GM19193 (cell line): ENCODE data around the gene ZFP62.

Experiments
- POLR2A ChIP-seq: IDR thresholded peaks from 4 replicates; pipeline ENCODE4 v1.6.1; 2011; ENCODE audit not compliant: insufficient read depth, insufficient read length; ENCODE audit errors: extremely low read depth

Gene ZFP62

DNA sequence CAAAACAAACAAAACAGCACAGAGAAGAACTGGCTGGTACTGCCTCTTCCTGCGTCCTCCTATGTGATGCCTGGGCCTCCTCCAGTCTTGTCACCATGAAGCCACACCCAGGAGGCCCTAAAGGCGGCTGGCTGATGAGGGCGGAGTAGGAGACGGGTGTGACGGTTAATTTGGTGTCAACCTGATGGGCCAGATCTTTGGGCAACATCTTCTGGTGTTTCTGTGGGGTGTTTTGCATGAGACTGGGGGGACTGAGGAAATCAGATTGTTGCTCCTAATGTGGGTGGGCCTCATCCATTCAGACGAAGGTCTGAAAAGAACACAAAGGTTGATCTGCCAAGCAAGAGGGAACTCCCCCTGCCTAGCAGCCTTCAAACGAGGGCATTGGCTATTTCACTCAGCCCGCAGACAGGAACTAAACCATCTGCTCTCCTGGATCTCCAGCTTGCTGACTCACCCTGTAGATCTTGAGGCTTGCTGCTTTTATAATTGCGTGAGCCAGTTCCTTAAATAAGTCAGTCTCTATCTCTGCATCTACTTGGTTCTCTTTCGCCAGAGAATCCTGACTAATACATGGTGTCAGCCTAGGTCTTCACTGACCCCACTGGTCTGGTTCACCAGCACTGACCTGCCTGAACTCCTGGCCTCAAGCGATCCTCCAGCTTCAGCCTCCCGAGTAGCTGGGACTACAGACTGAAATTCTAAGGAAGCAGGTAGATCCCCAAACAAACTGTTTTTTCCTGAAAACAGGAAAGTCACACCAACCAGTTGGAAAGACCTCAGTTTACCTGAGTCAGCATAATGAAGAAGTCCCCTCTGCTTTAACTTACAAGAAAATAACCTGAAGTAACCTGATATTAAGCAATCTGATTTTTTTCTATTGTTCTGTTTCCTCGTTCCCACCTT lies 12.8 kb upstream of the ZFP62 start:
- no peak for TF ChIP-seq POLR2A

DNA sequence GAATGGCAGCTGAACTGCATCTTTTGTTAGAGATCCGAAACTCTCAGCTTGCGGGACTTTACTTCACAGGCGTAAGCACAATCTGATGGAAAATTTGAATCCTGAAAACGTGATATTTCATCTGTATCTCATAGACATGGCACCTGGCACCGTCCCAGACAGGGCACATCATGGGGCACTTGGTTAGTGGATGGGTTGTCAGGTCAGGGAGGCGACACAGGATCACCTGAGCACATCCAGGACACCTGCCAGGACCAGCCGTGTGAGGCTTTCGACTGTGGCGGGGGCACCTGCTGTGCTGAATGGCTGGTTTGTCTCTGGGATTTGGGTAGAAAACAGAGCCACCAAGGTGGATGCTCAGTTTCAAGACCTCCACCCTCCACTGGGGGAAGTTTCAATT lies 11.3 kb upstream of the ZFP62 start:
- TF ChIP-seq POLR2A, result no peak

DNA sequence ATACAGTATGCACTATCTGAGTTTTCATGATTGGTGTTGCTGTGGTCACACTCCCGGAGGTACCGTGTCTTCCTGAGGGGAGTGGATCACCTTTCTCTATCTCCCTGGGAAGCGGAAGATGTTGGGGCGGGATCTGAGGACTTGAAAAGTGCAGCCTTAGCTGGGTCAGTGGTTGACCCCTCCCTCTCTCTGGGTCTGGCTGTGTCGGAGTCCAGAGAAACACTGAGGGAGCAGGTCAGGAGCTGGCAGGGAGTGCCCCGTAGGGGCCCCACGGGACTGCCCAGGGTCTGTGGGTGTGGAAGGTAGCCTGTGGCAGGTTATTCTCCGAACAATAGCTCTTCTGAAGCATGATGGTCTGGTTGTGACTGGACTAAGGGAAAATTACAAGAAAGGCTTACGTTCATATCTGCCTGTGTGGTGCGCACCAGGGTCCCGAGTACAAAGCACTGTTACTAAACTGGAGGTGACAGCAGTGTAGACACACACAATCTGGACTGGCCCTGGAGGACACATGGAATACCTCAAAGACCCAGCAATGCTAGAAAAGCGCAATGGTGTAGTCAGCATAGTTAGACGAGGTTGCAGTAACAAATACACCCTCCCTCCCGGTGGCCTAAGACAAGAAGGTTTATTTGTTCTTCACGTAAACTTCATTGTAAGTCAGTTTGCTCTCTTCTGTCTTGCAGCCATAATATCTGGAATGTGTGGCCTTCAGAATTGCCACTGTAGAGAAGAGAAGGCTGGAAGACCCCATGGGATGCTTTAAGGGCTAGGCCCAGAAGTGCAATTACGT lies 9.4 kb upstream of the ZFP62 start:
- TF ChIP-seq POLR2A, result no peak

DNA sequence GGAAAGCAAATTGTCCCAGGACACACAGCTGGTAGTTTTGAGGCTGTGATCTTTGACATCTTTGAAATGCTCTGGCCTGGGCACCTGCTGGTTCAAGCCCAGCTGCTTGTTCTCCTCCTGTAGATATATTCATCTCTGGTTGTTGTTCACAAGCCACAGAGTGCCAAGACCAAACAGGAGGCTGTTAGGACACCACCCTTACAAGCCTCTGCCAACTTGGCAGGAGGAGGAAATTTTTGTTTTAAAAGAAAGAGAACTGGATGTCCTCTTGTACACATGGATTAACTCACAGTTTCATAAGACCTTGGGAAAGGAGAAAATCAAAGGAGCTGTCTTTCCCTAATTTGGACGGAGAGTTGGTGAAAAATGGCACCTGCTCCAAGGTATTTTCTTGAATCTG lies 8.5 kb upstream of the ZFP62 start:
- TF ChIP-seq POLR2A, result no peak

DNA sequence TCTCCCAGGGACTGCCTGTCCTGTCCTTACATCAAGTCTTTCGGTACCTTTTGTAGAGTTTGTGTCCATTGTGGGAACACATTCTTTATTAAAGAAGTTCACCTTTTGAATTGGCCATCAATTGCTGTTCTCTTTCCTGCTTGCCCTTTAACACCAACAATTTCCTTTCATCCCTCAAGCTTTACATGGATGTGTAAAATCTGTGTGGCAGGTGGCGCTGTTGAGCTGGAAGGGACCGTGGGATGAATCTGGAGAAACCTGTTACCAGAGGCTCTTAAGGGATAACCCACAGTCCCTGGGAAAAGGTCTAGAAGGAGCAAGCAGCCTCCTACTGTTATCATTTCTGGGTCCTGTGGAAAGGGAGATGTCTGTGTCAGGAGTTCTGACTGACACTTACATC lies 7.9 kb upstream of the ZFP62 start:
- TF ChIP-seq POLR2A, result no peak

DNA sequence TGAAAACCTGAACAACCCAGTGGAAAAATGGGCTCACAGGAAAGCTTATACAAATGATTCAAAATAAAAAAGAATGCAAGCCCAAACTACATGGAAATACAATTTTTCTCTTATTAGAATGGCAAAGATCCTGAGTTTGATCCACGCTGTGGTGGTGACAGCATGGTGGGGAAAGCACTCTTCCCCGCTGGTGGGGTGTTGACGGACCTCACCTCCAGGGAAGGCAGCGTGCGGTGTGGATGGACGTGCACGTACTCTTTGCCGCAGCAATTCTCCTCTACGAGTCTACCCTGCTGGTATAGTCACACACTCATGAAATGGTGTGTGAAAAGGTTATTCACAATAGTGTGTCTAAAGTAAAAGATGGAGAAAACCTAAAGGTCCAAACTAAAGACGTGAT lies 5.9 kb upstream of the ZFP62 start:
- no peak for TF ChIP-seq POLR2A

DNA sequence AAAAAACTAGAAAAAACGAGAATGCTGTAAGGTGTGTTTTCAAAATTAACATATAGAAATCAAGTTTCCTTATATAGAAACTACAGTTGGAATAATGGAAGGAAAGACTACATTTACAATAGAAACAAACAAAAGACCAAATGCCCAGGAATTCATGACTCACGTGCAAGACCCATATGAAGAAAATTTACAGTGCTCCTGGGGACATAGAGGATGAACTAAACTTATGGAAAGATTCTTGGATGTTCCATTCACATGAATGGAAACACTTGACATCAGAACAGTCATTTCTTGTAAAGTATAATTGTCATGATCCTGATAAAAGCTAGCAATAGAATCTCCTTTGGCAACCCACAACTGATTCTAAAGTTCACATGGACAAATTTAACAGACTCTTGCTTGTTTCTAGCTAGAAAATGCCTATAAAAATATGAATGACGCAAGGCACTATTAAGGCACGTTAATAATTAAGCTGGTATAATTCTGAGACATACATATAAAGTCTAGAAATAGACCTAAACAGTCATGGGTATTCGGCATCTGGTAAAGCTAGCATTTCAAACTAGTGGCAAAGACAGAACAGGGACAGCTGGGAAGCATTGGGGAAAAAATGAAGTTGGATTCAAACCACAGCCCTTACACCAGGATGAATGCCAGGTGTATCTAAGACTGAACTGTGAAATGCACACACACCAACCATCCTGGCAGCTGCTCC lies 5.1 kb upstream of the ZFP62 start:
- no peak for TF ChIP-seq POLR2A

DNA sequence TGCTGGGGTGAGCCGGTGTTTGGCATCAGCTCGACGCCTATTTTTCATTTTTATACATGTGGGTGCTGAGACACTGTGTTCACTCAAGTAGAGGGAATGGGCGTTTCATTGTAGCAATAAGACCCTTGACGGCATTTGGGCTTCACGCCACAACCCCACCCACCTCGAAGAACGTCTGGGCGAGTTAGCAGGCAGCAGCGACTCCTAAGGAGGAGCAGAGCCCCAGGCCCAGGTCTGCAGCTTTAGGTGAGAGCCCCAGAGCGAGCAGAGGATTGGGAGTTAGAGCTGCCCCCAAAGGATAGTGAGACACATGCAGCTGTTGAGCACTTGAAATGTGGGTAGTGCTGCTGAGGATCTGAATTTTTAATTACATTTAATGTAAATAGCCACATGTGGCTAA lies 1.6 kb upstream of the ZFP62 start:
- TF ChIP-seq POLR2A, result no peak

DNA sequence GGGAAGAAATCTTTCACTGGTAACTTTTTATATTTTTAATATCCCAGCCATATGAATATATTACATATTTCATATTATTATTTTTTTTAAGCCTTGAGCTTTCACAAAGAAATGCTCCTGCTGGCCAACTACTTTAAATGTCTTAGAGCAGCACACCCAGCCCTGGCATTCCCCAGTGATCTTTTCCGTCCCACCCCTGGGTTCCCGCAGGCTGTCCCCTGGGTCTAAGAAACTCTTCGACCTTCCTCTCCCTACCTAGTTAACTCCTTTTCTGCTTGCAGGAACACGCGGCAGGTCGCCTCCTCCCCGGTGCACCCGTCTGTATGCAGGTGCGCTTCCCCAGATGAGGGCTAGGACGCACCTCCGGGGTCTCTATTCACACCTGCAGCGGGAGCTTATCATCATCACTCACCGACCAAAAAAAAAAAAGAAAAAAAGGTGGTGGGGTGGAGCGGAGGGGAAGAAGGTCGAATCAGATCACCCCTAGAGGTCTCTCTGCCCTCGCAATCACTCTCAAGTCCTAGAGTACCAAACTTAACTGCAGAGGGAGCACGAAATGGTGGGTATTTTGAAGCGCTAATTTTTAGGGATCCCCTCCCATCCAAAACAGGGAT lies 696 bp downstream of the ZFP62 start:
- TF ChIP-seq POLR2A, result no peak

DNA sequence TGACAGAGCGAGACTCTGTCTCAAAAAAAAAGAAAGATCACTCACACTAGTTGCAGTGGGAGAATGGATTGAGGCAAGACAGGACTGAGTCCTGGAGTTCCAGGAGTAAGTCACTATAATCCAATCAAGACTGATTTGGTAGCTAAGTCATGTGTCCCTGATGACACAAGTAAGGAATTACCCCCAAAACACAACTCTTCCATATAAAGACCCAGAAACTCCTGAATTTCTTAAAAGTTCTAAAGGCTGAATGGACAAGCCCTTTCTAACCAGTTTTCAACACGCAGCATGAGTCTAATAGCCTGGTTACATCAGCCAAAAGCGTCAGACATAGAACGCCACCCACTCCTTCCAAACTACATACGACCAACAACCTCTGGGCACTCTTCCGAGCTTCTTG lies 2.5 kb downstream of the ZFP62 start:
- TF ChIP-seq POLR2A, result no peak

DNA sequence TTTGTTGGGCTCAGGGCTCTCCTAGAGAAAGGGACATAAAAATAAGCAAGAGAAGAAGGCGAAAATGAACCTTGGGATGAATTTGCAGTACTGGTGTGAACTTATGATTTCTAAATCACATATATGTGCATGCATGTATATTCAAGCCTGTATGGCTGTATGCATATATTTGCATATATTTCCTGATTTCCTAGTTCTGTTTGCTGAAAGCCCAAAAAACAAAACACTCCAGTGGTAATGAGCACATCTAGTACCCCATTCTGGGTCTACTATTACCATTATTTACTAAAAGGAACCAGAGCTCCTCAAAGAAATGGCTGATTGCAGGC lies 7.3 kb downstream of the ZFP62 start:
- no peak for TF ChIP-seq POLR2A

DNA sequence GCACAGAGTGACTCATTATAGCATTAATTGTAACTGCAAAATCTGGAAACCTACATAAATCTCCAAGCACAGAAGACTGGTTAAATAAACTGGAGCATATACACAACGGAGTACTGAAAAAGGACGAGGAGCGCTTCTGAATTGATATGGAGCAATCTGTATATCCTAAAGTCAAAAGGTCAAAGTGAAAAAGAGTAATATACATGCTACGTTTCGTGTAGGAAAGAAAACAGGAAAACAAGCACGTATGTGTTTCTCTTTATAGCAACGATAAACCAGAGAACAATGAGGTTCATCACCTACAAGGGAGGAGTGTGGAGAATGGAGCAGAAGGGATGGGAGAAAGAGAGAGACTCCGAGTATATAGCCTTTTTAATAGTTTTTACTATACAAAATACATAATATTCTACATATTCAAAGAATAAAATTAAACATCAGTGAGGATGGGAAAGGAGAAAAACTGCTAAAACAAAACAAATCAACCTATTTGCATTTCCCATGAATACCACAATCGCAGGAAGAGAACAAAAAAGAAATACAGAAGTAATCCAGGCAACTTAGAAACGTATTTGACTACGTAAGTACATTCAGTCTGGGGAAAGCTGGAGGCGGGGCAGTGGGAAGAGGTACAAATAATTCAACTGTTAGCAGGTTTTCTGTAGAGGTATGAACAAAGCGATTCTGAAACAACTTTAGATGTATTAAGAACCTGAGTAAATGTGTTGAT lies 7.8 kb downstream of the ZFP62 start:
- TF ChIP-seq POLR2A, result no peak

DNA sequence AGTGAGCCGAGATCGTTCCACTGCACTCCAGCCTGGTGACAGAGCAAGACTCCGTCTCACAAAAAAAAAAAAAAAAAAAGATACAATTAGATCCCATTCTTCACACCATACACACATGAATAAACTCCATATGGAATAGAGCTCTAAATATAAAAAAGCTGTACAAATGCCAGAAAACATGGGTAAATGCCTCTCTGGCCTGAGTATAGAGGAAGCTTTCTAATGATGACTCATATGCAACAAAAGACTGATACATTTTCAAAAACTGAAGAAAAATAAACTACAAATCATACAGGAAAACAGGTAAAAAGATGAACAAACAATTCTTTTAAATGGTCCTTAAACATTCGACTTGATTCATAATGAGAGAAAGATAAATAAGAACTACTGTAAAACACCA lies 8.6 kb downstream of the ZFP62 start:
- no peak for TF ChIP-seq POLR2A

DNA sequence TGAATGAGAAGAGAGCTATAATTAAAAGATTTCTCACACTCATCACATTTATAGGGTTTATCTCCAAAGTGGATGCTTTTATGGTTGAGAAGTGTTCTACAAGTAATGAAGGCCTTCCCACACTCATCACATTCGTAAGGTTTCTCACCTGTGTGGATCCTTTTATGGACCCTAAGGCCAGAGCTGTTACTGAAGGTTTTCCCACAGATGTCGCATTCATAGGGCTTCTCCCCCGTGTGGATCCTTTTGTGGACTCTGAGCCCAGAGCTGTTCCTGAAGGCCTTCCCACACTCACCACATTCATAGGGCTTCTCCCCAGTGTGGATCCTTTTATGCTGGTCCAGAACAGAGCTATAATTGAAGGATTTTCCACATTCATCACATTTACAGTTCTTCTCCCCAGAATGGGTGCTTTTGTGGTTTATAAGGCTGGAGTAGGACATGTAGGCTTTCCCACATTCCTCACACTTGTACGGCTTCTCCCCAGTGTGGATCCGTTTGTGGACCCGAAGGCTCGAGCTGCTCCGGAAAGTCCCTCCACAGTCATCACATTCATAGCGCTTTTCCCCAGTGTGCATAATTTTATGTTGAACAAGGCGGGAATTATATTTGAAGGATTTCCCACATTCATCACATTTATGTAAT lies 10.5 kb downstream of the ZFP62 start:
- TF ChIP-seq POLR2A, result no peak
